Vagina (tissue), 2 donors: ENCODE data around the gene EVI2A. TPM values are rescaled to one million over a fixed set of nuclear protein-coding genes. Genes with fewer than 3 reads are reported as not detected.

Source experiments
- DNase-seq, 2 donors: peaks; one replicate each; pipeline ENCODE4 v3.0.0-alpha.2; 2017; ENCODE audit errors: extremely low spot score in 2 of 2
- H3K27ac ChIP-seq: fragments of 200-600 bp; sonication (generic); one replicate; pipeline ENCODE4 v1.5.1; 2019
- H3K27me3 ChIP-seq: fragments of 200-600 bp; sonication (generic); one replicate; pipeline ENCODE4 v1.5.1; 2019
- H3K36me3 ChIP-seq, 2 donors: fragments of 200-600 bp; sonication (generic); one replicate each; pipeline ENCODE4 v1.5.1; 2017 to 2019
- H3K4me1 ChIP-seq: fragments of 200-600 bp; sonication (generic); one replicate; pipeline ENCODE4 v1.5.1; 2019
- H3K4me3 ChIP-seq, 2 donors: fragments of 200-600 bp; sonication (generic); 1 replicate in 1 of 2; 2 replicates in 1 of 2; pipeline ENCODE4 v1.5.1; 2016 to 2019
- H3K9me3 ChIP-seq: fragments of 200-600 bp; sonication (generic); one replicate; pipeline ENCODE4 v1.5.1; 2019
- CTCF ChIP-seq, 3 experiments: fragments of 450-650 bp in 2 of 3; fragments of 200-600 bp in 1 of 3; sonication (generic) in 1 of 3; IDR thresholded peaks; one replicate each; pipeline ENCODE4 v1.5.1; 2017 to 2019; ENCODE audit warnings: antibody characterized with exemption in 3 of 3, mild to moderate bottlenecking in 2 of 3, moderate library complexity in 2 of 3
- POLR2A ChIP-seq, 2 donors: fragments of 450-650 bp; IDR thresholded peaks; one replicate each; pipeline ENCODE4 v1.6.1; 2017; ENCODE audit warnings: antibody characterized with exemption in 2 of 2, mild to moderate bottlenecking in 2 of 2, moderate library complexity in 2 of 2
- POLR2AphosphoS5 ChIP-seq, 2 donors: sonication (generic); formaldehyde crosslinking; IDR thresholded peaks; one replicate each; pipeline ENCODE4 v1.9.0; 2017; ENCODE audit warnings: antibody characterized with exemption in 2 of 2, mild to moderate bottlenecking in 2 of 2, low read depth in 1 of 2; ENCODE audit not compliant: insufficient read depth in 1 of 2
- intact Hi-C: fragments of 100-400 bp; cut with DNase I; formaldehyde crosslinking; loops from one replicate; pipeline ENCODE4 v1.15.1; 2023
- total RNA-seq: library from RNA; depleted of rRNA; stranded (reverse); fragments of >200 nt; gene quantifications from one replicate; pipeline ENCODE4 v1.2.3, GENCODE V29; 2016

The EVI2A gene
- total RNA-seq, 1 donor from 2014 or later, result 0.98 TPM

GRCh38 chr17:31308372-31309334 is 12.8 kb downstream of the EVI2A start:
- no peaks in the 10 kb centered on the region for H3K36me3 ChIP-seq
- intact Hi-C loops, result no loop called here

GRCh38 chr17:31307640-31308039 is 13.8 kb downstream of the EVI2A start:
- TF ChIP-seq POLR2A (IDR thresholded peaks at IDR 0.05) (no peak), CTCF (IDR thresholded peaks at IDR 0.05) (no peak)
- intact Hi-C loops, result no loop called here
- Histone ChIP-seq H3K4me1 (no peaks in the 10 kb centered on the region), H3K4me3 (no peak overlapping the region), H3K27ac (no peak overlapping the region), H3K27me3 (no peaks in the 10 kb centered on the region), H3K9me3 (no peaks in the 10 kb centered on the region), H3K36me3 (no peaks in the 10 kb centered on the region)
- DNase-seq, result no peak

More at GRCh38 chr17:31308372-31309334, 12.8 kb downstream of the EVI2A start:
- no peaks in the 10 kb centered on the region for H3K9me3 ChIP-seq
- H3K27ac ChIP-seq, result no peak overlapping the region
- no peak for DNase-seq
- no peaks in the 10 kb centered on the region for H3K27me3 ChIP-seq
- H3K4me3 ChIP-seq, result no peak overlapping the region
- TF ChIP-seq POLR2AphosphoS5 (IDR thresholded peaks at IDR 0.05; ENCODE audit: insufficient read depth in 1 of 2, low read depth in 1 of 2), result no peak
- no peak for TF ChIP-seq POLR2A (IDR thresholded peaks at IDR 0.05)
- no peak for TF ChIP-seq CTCF (IDR thresholded peaks at IDR 0.05)
- no peaks in the 10 kb centered on the region for H3K4me1 ChIP-seq

- no peak for TF ChIP-seq POLR2AphosphoS5 (IDR thresholded peaks at IDR 0.05; ENCODE audit: insufficient read depth in 1 of 2, low read depth in 1 of 2)
- TF ChIP-seq POLR2A (IDR thresholded peaks at IDR 0.05), result no peak
- no peak for TF ChIP-seq CTCF (IDR thresholded peaks at IDR 0.05)
- DNase-seq, result no peak
- no peak overlapping the region for H3K27ac ChIP-seq
Measured at GRCh38 chr17:31299624-31300023, 21.8 kb downstream of the EVI2A start.

GRCh38 chr17:31297090-31297489 is 24.3 kb downstream of the EVI2A start, which contains the start of gene OMG:
OMG (minus strand) TSS chr17:31297239; CDS start chr17:31296331, 908 bp downstream.
- Histone ChIP-seq H3K27ac (no peak within 1 kb of the TSS), H3K36me3 (no peaks in the 10 kb centered on the region), H3K4me1 (no peaks in the 10 kb centered on the region), H3K4me3 (no peak within 1 kb of the TSS), H3K27me3 (no peaks in the 10 kb centered on the region), H3K9me3 (no peaks in the 10 kb centered on the region)
- intact Hi-C loops, result no loop called here
- no peak for DNase-seq
- no peak for TF ChIP-seq POLR2AphosphoS5 (IDR thresholded peaks at IDR 0.05; ENCODE audit: insufficient read depth in 1 of 2, low read depth in 1 of 2)
- TF ChIP-seq CTCF (IDR thresholded peaks at IDR 0.05), result no peak
- TF ChIP-seq POLR2A (IDR thresholded peaks at IDR 0.05), result no peak

More at GRCh38 chr17:31299624-31300023, 21.8 kb downstream of the EVI2A start:
- H3K36me3 ChIP-seq, result no peaks in the 10 kb centered on the region
- no peaks in the 10 kb centered on the region for H3K4me1 ChIP-seq
- H3K9me3 ChIP-seq, result no peaks in the 10 kb centered on the region
- intact Hi-C loops, result no loop called here
- no peaks in the 10 kb centered on the region for H3K27me3 ChIP-seq
- H3K4me3 ChIP-seq, result no peak overlapping the region

GRCh38 chr17:31296142-31296541 is 25.3 kb downstream of the EVI2A start:
- Histone ChIP-seq H3K4me3 (no peak overlapping the region), H3K27ac (no peak overlapping the region), H3K4me1 (no peaks in the 10 kb centered on the region), H3K36me3 (no peaks in the 10 kb centered on the region), H3K27me3 (no peaks in the 10 kb centered on the region), H3K9me3 (no peaks in the 10 kb centered on the region)
- no peak for DNase-seq
- TF ChIP-seq POLR2A (IDR thresholded peaks at IDR 0.05) (no peak), CTCF (IDR thresholded peaks at IDR 0.05) (no peak), POLR2AphosphoS5 (IDR thresholded peaks at IDR 0.05; ENCODE audit: insufficient read depth in 1 of 2, low read depth in 1 of 2) (no peak)
- intact Hi-C loops, result no loop called here
